Measurements from ENCODE around the gene SLC22A9.

The SLC22A9 gene

DNA sequence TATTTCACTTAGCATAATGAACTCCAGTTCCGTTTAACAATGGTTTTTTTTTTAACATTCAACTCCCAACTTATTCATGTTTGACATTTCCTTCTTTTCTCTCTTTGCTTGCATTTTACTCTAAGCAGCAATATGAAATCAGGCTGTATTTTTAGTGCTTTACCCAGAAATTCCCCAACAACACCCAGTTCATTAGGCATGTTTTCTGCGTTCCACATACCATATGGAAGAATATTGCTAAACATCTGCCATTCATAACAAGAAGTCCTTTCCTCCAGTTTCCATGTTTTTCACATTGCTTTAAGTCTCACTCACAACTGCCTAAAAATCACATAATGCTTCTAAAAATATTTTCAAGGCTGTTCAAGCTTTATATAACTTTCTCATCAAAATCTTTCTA lies 75.5 kb downstream of the SLC22A9 start:
- no peak for DNase-seq (ENCODE audit: low read depth in 2 of 2)

- no peak for DNase-seq (ENCODE audit: low read depth in 2 of 2)
Observed at GRCh38 chr11:63445720-63446119, 76.1 kb downstream of the SLC22A9 start.

GRCh38 chr11:63448646-63449045 lies 79.1 kb downstream of the SLC22A9 start:
- no peak for DNase-seq (ENCODE audit: low read depth in 2 of 2)

DNA sequence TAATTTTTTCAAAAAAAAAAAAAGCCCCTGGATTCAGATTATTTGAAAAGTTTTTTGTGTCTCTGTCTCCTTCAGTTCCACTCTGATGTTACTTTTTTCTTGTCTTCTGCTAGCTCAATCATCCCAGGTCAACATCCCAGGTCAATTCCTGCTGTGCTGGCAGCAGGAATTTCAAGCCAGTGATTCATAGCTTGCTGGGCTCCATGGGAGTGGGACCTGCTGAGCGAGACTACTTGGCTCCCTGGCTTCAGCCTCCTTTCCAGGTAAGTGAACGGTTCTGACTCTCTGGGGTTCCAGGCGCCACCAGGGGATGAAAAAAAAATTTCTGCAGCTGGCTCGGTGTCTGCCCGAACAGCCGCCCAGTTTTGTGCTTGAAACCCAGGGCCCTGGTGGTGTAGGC lies 90.0 kb downstream of the SLC22A9 start:
- no peak for DNase-seq (ENCODE audit: low read depth in 2 of 2)

All from stimulated activated CD4-positive, alpha-beta T cell treated with anti-CD3 and anti-CD28 coated beads, Interleukin-1b, Interleukin-23, amount 100 ng/mL, for 1 hour (primary cell).